Subcutaneous adipose tissue (tissue), 4 donors: ENCODE data around the gene DBET. TPM values are rescaled to one million over a fixed set of nuclear protein-coding genes. Genes with fewer than 3 reads are reported as not detected.
"Not testable (repeated sequence)": the region's sequence is repeated elsewhere in the genome, so short reads cannot be mapped to it uniquely, and the experiment has no call there.

Experiments used
- small RNA-seq: library from RNA; depleted of rRNA; stranded (forward); fragments of <200 nt; gene quantifications from one replicate; pipeline ENCODE3, GENCODE V24; 2016
- total RNA-seq, 4 donors: library from RNA; depleted of rRNA; stranded (reverse); fragments of >200 nt; gene quantifications; one replicate each; pipeline ENCODE4 v1.1.0, GENCODE V29; 2016
- TF ChIP-seq, protein P1 (sequence below): fragments of 450-650 bp; IDR thresholded peaks from one replicate; pipeline ENCODE4 v1.5.1; 2016; ENCODE audit warnings: low read depth, mild to moderate bottlenecking, control low read depth, antibody characterized with exemption, moderate library complexity

The DBET gene
- total RNA-seq, 4 donors from 2014 or later, result not detected

DNA sequence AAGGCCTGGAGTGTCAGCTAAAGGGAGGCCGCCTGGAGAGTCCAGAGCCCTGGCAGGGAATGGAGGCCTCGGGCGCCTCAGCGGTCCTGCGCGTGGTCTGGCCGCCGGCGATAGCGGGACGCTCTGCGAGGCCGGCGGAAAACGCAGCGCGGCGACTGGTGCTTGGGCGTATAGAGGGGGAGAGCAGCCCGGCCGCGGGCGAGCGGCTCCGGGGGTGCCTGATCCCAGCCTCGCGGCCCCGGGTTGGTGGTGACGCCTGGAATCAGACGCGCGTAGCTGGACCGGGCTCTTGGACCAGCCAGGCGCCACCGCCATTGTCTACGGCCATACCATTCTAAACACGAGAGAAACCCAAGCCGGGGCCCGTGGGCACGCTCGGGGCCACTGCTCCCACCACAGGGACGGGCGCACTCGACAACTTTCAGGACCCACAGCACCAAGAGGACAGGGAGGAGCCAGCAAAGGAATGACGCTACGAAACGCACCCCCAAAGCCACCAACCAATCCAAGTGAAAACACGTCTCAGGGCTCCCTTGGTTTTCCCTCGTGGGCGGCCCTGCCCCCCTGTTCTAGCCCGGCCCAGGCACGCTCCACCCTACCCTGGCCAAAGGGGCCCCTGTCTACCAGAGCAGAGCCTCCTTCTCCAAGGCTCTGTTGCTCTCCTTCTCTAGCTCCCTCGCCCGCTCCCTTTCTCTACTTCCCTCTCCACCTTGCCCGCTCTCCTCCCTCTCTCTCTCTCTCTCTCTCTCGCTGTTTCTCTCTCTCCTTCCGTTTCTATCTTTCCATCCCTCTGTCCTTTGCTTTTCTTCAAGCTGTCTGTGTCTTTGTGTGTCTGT, 45.1 kb upstream of the DBET start:
- TF ChIP-seq, protein P1, sequence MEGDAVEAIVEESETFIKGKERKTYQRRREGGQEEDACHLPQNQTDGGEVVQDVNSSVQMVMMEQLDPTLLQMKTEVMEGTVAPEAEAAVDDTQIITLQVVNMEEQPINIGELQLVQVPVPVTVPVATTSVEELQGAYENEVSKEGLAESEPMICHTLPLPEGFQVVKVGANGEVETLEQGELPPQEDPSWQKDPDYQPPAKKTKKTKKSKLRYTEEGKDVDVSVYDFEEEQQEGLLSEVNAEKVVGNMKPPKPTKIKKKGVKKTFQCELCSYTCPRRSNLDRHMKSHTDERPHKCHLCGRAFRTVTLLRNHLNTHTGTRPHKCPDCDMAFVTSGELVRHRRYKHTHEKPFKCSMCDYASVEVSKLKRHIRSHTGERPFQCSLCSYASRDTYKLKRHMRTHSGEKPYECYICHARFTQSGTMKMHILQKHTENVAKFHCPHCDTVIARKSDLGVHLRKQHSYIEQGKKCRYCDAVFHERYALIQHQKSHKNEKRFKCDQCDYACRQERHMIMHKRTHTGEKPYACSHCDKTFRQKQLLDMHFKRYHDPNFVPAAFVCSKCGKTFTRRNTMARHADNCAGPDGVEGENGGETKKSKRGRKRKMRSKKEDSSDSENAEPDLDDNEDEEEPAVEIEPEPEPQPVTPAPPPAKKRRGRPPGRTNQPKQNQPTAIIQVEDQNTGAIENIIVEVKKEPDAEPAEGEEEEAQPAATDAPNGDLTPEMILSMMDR, result no peak

DNA sequence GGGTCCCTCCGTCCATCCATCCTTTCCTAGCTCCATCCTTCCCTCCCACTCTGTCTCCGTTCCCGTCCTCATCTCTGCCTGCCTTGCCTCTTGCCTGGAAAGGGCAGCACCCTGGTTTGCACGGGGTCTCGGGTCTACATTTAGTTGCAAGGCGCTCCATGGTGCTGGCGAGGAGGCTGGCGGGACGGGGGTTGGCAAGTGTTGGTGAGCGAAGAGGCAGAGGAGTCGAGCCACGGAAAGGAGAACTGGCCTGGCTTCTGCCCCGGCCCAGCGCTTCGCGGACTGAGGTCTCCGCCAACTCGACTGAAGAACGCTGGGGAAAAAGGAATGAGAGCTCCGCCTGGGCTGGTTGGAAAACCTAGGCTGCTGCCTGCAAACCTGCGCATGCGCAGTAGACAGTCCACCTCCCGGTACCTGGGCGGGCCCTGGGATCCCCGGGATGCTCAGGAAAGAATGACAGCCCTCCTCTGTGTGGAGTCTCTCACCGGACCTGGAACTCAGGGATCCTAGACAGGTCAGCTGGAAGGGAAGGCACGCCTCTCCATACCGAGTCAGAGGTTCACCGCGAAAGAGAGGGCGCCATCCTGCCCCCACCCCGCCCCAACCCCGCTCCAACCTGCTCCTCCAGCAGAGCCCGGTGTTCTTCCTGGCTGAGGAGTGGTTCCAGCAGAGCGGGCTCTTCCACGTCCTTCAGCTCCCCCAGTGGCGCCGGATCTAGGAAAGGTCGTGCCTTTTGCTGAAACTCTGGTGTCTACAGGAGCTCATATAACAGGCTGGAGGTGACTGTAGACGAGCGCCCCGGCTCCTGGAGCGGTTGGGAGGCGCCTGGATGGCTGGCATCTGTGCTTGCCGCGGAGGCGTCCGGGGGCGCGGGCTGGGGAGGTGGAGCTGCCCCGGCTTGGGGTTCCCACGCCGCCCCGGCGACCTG, 43.2 kb upstream of the DBET start:
- TF ChIP-seq, protein P1, result no peak

DNA sequence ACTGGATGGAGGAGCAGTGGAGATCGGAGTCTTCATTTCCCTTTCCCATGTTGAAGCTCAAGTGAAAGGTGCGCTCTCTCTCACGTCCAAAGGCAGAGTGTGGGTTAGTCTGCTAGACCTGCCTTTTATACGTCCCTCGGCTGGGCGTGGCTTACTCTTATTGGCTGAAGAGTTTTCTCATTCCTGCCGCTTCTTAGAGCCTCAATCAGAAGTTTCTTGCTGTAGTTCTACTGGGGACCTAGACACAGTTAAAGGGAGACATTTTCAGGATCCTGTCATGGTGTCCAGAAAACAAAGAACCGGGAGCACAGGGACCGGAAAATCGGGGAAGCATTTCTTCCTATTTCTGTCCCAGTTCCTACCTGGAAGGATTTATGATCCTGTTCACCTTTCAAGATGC, 37.1 kb upstream of the DBET start, which contains the start of gene FRG2:
TSS of gene FRG2 (minus strand) at position 101 of the 400 bp plus-strand sequence. CDS start at position 49, 52 bp downstream.
- TF ChIP-seq, protein P1, result not testable (repeated sequence)

Small RNA genes within 50 kb of the gene (small RNA-seq; reads per million reads assigned to genes)
- 0.61 reads per million for gene RNA5SP174
- 1.1 reads per million for gene RNA5SP175

Other genes with a start within 250 kb of the DBET start
- gene FRG1, start 123.6 kb upstream of the DBET start, total RNA-seq, result 10 to 100 TPM; 37.9 to 84.8 (median 42.8) TPM
- gene FRG2, start 37.2 kb upstream of the DBET start, total RNA-seq, result not detected
- not detected for gene DUX4, start 109.3 kb downstream of the DBET start, total RNA-seq